HG02870 (cell line): Measurements from ENCODE around the gene VSTM1.
"Not testable (repeated sequence)": the region's sequence is repeated elsewhere in the genome, so short reads cannot be mapped to it uniquely, and the experiment has no call there.

Experiments
- ATAC-seq: cut with Tn5 transposase; IDR thresholded peaks from one replicate; pipeline ENCODE4 v1.9.1; 2021; ENCODE audit warnings: mild to moderate bottlenecking, moderate library complexity; ENCODE audit not compliant: unreplicated experiment

VSTM1 gene

DNA sequence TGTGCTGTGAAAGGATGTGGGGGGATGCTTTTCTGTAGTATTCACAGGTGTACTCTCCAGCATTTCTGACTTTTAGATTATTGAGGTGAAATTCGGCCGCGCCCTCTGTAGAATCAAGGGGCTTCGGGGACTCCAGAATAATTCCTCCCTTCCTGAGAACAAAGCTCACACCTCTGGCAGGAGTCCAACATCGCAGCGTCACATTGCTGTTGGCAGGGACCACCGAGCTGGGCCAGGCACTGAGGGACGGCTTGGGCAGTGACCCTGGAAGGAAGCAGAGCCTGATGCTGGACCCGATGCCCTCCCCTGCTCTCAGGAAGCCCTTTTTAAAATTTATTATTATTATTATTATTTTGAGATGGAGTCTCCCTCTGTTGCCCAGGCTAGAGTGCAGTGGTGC lies 11.2 kb upstream of the VSTM1 start:
- ATAC-seq: no peak

DNA sequence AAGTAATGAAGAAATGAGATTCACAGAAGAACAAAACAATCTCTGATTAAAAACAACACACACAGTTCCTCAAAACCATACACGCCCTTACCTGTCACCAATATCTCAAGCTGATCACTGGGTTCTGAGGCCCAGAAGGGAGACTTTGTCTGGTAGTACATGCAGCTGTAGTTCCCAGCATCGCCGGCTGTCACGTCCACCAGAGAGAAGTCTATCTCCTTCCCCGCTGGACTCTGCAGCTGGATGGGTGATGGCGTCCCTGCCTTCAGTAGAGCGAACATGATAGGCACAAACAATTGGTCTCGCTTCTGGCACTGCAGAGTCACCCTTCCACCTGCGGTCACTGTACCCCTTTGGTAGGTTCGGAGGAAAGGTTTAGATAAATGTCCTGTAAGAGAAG lies 10.1 kb upstream of the VSTM1 start:
- no peak for ATAC-seq

DNA sequence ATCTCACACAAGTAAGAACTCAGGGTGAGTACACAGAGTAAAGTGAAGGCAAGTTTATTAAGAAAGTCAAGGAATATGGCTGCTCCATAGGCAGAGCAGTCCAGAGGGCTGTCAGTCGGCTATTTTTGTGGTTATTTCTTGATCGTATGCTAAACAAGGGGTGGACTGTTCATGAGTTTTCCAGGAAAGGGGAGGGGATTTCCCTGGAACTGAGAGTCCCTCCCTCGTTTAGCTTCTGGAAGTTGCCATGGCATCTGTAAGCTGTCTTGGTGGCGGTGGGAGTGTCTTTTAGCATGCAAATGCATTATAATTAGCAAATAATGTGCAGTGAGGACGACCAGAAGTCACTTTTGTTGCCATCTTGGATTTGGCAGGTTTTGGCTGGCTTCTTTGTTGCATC lies 5.8 kb upstream of the VSTM1 start:
- no peak for ATAC-seq

DNA sequence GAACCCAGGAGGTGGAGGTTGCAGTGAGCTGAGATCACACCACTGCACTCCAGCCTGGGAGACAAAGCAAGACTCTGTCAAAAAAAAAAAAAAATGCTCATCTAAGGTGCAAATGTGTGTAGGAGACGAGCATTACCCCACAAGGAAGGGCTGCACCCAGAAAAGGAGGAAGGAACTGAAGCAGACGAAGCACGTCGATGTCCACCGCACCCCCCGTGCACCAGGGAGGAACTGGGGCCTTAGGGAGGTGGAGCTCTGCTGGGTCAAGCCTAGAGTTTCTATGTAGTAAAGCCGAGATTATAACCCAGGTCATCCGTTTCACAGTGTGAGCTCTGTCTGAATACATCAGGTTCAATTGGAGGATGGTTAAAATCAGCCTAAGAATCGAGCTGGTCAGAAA lies 1.1 kb downstream of the VSTM1 start:
- no peak for ATAC-seq

DNA sequence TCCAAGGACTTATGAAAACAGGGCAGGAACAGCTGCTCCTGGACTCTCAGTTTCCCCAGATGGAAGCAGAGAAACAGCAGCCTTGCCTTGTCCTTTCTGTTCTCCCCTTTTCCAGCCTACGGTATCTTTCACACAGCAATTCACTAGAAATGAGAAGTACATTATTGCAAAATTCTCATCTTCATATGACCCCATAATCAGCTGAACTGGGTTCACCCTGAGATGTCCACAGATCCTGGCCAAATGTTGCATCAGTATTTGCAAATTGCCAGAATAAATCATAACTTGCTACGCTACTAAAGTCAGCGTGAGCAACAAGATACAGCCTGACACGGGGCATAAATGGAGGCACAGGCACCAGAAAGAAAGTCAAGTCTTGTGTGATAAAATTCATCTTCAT lies 16.1 kb downstream of the VSTM1 start:
- no peak for ATAC-seq

DNA sequence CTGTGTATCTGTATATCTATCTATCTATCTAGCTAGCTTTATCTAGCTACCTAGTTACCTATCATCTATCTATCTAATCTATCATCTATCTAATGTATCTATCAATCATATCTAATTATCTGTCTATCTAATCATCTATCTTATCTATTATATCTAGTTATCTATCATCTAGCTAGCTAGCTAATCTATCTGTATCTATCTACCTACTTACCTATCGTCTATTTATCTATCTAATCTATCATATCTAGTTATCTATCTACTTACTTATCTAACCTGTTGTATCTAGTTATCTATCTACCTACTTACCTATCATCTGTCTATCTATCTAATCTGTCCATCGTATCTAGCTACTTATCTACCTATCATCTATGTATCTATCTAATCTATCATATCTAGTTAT lies 17.9 kb downstream of the VSTM1 start:
- no peak for ATAC-seq

DNA sequence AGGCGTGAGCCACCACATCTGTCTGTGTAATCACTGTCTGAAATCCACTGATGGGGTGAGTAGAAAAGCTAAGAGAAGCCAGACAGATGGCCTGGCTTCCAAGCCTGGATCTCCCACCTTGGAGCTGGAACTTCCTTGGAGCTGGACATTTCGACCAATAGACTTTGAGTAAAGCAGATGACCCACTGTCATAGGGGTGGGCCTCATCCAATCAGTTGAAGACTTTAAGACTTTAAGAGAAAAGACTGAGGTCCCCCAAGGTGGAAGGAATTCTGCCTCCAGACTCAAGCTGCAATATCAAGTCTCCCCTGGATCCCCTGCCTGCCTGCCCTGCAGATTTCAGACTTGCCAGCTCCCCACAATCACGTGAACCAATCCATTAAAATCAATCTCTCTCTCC lies 20.7 kb downstream of the VSTM1 start:
- no peak for ATAC-seq

DNA sequence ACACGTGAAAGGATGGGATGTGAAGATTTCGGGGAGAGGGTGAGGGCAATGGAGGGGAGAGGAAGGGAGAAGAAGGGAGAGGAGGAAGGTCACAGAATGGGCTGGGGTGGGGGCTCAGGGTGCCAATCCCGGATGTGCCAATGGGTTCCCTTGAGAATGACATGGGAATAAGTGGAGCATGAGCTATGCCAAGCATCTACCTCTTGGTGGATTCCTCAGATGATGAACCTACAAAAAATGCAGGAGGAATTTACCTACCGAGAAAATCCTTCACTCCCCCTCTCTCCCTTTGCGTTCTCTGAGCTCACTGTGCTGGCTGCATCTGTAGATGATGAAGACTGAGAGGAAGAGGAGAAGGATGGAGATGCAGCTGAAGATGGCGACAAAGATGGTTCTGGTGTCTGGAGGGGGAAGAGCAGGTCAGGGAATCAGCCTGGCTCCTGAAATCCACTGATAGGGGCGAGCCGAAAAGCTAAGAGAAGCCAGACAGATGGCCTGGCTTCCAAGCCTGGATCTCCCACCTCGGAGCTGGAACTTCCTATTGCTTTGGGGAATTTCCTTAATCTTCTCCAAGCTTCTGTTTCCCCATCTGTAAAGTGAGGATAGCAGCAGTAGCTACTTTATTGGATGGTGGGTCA lies 21.6 kb downstream of the VSTM1 start:
- ATAC-seq: no peak

DNA sequence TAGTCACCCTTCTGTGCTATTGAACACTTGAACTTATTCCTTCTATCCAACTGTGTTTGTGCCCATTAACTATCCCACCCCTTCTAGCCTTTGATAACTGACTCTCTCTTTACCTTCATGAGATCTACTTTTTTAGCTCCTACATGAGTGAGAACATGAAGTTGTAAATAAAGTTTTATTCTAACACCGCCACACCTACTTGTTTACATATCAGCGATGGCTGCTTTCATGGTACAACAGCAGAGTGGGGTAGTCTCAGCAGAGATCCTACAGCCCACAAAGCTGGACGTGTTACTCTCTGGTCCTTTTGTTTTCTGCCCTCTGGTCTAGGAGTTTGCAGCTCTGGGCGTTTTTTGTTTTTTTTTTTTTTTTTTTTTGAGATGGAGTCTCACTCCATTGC lies 23.7 kb downstream of the VSTM1 start:
- ATAC-seq: no peak

DNA sequence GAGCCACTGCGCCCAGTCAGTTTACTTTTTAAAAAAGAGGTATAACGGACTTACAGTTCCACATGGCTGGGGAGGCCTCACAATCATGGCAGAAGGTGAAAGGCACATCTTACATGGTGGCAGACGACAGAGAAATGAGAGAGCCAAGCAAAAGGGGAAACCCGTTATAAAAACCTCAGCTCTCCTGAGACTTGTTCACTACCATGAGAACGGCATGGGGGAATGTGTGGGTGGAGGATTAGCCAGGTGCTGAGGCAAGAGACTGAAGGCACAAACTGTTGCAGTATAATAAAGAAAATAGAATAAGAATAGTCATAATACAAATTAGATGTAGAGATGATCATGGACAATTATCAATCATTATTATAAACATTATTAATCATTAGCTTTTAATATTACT lies 27.2 kb downstream of the VSTM1 start:
- not testable (repeated sequence) for ATAC-seq

DNA sequence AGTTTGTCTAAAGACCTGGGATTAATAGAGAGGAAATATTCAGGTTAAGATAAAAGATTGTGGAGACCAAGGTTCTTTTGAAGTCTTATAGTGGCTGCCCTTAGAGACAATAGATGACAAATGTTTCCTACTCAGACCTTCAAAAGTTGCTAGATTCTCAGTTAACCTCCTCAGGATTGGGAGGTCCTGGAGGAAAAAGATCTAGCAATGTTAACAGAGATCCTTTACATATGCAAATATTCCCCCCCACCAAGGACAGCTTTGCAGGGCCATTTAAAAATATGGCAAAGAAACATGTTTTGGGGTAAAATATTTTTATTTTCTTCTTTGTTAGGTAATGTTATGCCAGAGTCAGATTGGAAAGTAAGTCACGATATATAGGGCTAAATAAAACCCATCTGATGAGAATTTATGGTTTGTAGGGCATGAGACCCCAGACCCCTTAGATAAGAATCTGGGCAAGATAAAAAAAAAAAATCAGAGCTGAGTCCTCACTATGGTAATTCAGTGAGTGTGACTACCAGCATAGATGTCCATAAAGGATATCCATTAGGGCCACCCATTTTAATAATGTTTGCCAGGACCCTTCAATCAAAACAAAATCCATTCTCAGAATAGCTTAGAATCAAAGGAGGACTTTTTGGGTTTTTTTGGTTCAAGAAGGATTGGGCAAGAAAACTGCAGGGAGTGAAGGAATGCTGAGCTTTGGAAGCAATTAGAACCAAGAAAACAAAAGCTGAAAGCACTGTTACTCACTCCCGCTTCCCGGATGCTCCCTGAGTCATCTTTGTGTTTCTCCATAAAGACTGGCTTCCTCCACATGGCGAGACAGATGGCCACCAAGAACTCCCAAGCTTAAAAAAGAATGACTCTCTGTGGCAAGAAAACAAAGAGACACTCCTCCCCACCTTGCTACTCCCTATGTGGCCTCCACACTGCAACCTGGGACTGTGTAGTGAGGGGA lies 28.2 kb downstream of the VSTM1 start:
- ATAC-seq: no peak

DNA sequence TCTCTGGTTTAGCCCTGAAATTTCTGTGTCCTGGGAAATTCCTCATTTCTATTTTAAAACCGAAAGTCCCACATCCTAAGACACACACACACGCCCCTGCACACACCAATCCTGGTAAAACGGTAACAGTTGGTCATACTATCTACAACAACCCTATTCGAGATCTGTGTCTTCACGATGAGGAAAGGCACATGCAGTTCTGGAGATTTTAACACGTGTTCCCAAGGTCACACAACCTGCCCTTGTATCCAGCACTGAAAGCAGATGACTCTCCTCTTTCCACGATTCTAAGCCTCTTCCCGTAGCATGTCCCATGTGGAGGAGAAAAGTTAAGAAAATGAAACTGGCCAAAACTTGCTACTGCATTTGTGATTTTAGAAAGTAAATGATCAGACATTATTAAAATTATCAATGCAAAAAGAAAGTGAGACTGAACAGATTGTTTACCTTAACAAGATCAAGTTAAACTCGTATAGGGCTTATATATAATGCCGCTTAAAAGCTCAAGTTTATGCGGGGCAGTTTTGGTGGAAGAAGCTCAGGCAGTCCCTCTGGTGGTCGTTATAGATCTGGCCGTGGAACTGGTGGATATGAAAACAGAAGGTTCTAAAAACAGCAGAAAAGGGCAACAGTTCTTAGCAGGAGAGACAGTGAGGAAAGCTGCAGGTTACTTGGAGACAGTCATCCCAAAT lies 32.7 kb downstream of the VSTM1 start:
- no peak for ATAC-seq

DNA sequence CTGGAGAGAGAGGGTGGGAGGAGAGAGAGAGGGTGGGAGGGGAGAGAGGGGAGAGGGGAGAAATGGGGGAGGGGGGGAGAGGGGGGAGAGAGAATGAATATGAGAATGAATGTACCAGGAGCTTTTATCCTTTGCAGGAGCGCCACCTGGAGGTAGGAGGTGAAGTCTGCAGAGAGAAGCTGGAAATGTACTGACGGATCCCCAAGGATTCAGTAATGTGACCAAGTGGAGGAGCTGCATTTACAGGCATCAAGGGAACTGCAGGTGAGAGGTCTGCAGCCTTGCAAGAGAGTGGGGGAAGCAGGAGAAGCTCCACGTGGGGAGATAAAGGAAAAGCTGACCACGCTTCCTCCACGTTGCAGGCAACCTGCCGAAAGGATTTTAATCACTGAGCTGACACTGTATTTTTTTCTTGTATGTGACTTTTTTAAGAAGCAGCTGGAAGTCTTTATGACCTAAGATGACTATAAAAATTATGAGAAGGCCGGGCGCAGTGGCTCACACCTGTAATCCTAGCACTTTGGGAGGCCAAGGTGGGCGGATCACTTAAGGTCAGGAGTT lies 33.7 kb downstream of the VSTM1 start:
- ATAC-seq: no peak

DNA sequence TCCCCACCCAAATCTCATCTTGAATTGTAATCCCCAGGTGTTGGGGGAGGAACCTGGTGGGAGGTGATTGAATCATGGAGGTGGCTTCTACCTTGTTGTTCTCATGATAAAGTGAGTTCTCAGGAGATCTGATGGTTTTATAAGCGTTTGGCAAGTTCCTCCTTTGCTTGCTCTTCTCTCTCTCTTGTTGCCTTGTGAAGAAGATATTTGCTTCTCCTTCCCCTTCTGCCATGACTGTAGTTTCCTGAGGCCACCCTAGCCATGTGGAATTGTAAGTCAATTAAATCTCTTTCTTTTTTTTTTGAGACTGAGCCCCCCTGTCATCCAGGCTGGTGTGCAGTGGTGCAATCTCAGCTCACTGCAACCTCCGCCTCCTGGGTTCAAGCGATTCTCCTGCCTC lies 34.4 kb downstream of the VSTM1 start:
- ATAC-seq: no peak

DNA sequence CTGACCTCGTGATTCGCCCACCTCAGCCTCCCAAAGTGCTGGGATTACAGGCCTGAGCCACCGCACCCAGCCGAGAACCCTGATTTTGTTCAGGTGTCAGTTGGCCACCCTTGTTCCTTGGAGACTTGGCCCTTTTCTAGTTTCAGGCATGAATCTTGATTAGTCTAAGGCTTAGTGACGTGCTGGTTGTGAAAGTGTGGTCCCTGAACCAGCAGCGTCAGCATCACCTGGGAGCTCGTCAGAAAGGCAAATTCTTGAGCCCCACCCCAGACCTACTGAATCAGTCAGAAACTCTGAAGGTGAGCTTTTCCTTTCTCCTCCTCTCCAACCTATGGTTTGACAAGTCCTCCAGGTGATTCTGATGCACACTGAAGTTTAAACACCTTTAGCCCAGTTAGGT lies 37.0 kb downstream of the VSTM1 start:
- no peak for ATAC-seq

DNA sequence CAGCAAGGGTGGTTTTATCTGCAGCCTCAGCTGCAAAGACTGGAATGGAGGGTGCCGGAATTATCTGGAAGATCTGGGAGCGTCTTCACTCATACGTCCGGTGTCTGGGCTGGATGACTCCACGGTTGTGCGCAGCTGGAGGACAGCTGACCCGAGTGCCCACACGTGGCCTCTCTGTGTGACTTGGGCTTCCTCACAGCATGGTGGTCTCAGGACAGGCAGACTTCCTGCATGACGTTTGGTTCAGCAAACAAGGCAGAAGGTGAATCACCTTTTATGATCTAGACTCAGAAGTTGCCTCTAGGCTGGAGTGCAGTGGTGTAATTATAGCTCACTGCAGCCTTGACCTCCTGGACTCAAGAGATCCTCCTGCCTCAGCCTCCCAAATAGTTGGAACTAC lies 39.0 kb downstream of the VSTM1 start:
- no peak for ATAC-seq

DNA sequence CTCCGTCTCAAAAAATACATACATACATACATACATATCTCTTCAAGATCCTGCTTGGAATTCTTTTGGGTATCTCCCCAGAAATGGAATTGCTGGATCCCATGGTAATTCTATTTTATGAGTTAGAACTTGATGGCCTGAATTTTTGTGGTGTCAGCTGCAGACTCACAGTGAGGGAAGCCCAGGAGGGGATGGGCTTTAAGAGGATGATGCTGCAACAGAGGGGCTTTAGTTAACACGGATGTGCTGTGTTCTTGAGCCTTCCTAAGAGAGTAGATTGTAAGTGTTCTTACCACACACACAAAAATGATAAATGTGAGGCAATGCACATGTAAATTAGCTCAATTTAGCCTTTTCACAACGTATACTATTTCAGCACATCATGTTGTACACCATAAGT lies 40.5 kb downstream of the VSTM1 start:
- no peak for ATAC-seq

DNA sequence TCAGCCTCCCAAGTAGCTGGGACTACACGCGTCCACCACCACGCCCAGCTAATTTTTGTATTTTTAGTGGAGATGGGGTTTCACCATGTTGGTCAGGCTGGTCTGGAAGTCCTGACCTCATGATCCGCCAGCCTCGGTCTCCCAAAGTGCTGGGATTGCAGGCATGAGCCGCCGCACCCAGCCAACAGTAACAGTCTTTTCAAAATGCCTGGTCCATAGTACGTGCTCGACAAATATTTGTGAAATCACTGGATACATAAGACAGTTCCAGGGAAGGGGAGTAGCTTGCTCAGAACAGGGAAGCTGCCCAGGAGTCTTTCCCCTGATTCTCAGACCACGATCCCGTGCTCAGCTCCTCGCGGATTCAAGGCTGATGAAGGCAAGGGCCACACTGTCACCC lies 41.8 kb downstream of the VSTM1 start:
- no peak for ATAC-seq

DNA sequence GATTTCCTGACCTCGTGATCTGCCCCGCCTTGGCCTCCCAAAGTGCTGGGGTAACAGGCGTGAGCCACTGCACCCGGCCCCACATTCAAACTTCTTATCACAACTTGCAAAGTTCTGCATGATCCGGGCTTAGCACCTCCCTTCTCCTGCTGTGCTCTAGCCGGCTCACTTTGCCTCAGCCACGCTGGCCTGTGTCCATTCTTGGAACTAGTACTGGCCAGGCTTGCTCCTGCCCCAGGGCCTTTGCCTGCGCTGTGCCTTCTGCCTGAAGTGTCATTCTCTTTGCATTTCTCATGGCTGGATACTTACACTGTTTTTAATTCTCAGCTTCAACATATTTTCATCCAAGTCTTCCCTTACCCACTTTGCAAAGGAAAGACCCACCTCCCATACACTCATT lies 42.3 kb downstream of the VSTM1 start:
- no peak for ATAC-seq

DNA sequence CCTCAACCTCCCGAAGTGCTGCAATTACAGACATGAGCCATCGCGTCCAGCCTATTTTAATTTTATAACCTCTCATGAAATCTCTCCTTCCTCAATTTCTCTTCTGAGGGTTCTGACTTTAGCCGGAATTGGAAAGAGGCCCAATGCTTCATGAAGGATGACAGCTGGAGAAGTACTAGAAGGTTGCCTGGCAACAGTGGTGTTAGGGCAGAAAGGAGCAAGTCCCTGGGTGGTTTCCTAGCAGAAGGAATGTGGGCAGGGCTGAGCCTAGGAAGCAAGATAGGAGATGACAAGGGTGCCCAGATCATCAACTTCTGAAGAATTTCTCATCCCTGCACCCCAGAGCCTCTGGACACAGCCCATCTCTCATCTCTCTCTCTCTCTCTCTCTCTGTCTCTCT lies 46.4 kb downstream of the VSTM1 start:
- no peak for ATAC-seq

DNA sequence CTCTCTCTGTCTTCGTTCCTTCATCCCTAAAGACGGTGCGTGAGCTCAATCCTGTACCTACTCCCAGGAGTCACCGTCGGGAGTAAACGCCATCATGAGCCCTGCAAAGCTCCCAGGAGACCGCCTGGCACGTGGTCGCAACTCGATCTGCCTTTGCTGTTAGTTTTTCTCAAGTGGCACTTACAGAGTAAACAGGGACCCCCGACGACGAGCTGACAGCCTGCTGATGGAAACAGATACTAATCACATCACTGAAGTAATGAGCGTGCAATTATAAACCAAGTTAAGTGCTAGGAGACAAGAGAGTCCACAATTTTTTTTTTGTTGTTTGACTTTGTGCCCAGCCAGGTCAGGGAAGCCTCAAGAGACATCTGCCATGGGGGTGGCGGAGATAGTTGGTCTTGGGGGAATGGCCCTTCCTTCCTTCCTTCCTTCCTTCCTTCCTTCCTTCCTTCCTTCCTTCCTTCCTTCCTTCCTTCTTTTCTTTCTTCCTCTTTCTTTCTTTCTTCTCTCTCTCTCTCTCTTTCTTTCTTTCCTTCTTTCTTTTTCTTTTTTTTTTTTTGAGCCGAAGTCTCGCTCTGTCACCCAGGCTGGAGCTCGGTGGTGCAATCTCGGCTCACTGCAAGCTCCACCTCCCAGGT lies 48.7 kb downstream of the VSTM1 start:
- ATAC-seq: no peak
